OCI-LY7 (cell line): ENCODE results near the gene JRKL. TPM values are rescaled to one million over a fixed set of nuclear protein-coding genes. Genes with fewer than 3 reads are reported as not detected.
A peak's percentile ranks its signal among the peaks of the same experiment; 100 is the strongest.

Experiments used
- BruUV-seq: library from RNA; stranded (reverse); fragments of 400-500 nt; replicated peaks from 2 replicates; lab custom pipeline; 2021; lab: Mats Ljungman, UMichigan
- CTCF ChIA-PET: fragments of 300-600 bp; sonication (Branson Sonifier 250); formaldehyde crosslinking; loops from one replicate; lab custom pipeline; 2022; ENCODE audit warnings: antibody characterized with exemption; ENCODE audit not compliant: unreplicated experiment; lab: Charles Lee
- POLR2A ChIA-PET: fragments of 300-600 bp; sonication (Branson Sonifier 250); formaldehyde crosslinking; loops from one replicate; lab custom pipeline; 2022; ENCODE audit warnings: antibody characterized with exemption; lab: Charles Lee
- DNase-seq: peaks from one replicate; pipeline ENCODE4 v3.0.0-alpha.2; 2015; ENCODE audit warnings: low spot score
- H2AFZ ChIP-seq: fragments of 200-600 bp; sonication (generic), shearing (Covaris generic); 2 replicates; pipeline ENCODE4 v1.6.1; 2014; ENCODE audit warnings: mild to moderate bottlenecking, antibody characterized with exemption, low read length, moderate library complexity
- H3K27ac ChIP-seq: fragments of 200-600 bp; sonication (generic); 2 replicates; pipeline ENCODE4 v1.5.1; 2014; ENCODE audit warnings: mixed run types, low read depth, mild to moderate bottlenecking, moderate library complexity, low read length, inconsistent platforms; ENCODE audit not compliant: poor library complexity, severe bottlenecking
- H3K36me3 ChIP-seq: fragments of 200-600 bp; sonication (generic); 2 replicates; pipeline ENCODE4 v1.6.1; 2014; ENCODE audit warnings: mild to moderate bottlenecking, antibody characterized with exemption, low read length, moderate library complexity, mixed read lengths; ENCODE audit not compliant: insufficient read depth
- H3K4me1 ChIP-seq: fragments of 200-600 bp; sonication (generic); 2 replicates; pipeline ENCODE4 v1.5.1; 2014; ENCODE audit warnings: mild to moderate bottlenecking, low read length; ENCODE audit not compliant: insufficient read depth, poor library complexity, severe bottlenecking
- H3K4me2 ChIP-seq: fragments of 200-600 bp; sonication (generic); 2 replicates; pipeline ENCODE4 v1.6.1; 2014; ENCODE audit warnings: mild to moderate bottlenecking, low read length
- H3K4me3 ChIP-seq: fragments of 200-600 bp; sonication (generic); 2 replicates; pipeline ENCODE4 v1.5.1; 2014; ENCODE audit warnings: mild to moderate bottlenecking, low read depth, low read length; ENCODE audit not compliant: poor library complexity, severe bottlenecking
- H3K79me2 ChIP-seq: fragments of 200-600 bp; sonication (generic); 2 replicates; pipeline ENCODE4 v1.6.1; 2016; ENCODE audit warnings: low read depth, mild to moderate bottlenecking, low read length, moderate library complexity, mixed read lengths; ENCODE audit not compliant: insufficient read depth
- H3K9me2 ChIP-seq: fragments of 200-600 bp; sonication (generic); 2 replicates; pipeline ENCODE4 v1.6.1; 2016; ENCODE audit warnings: mild to moderate bottlenecking, low read length, mixed read lengths; ENCODE audit not compliant: insufficient read depth
- H3K9me3 ChIP-seq: fragments of 200-600 bp; sonication (generic); 2 replicates; pipeline ENCODE4 v1.6.1; 2014; ENCODE audit warnings: mild to moderate bottlenecking, mixed run types, low read length, mixed read lengths
- H4K20me1 ChIP-seq: fragments of 200-600 bp; sonication (generic); 2 replicates; pipeline ENCODE4 v1.6.1; 2014; ENCODE audit warnings: mild to moderate bottlenecking, antibody characterized with exemption, low read length, moderate library complexity, mixed read lengths; ENCODE audit not compliant: insufficient read depth
- CTCF ChIP-seq: fragments of 200-600 bp; sonication (generic); conservative IDR thresholded peaks from 2 replicates; pipeline ENCODE4 v1.5.1; 2014; ENCODE audit warnings: mild to moderate bottlenecking, antibody characterized with exemption, low read length, moderate library complexity, mixed read lengths
- EZH2phosphoT487 ChIP-seq: fragments of 200-600 bp; sonication (generic); IDR thresholded peaks from 2 replicates; pipeline ENCODE4 v1.6.1; 2018; ENCODE audit warnings: low read depth, borderline replicate concordance, mild to moderate bottlenecking, mixed run types, antibody characterized with exemption, low read length, moderate library complexity, mixed read lengths
- intact Hi-C: fragments of 100-400 bp; cut with micrococcal nuclease; formaldehyde crosslinking; loops from one replicate; pipeline ENCODE4 v1.10.0; 2022; ENCODE audit not compliant: unreplicated experiment
- total RNA-seq, 2 experiments: library from RNA; depleted of rRNA in 1 of 2; stranded (reverse); fragments of >200 nt in 1 of 2; shearing (Covaris generic) in 1 of 2; gene quantifications; 2 replicates each; pipeline ENCODE4 v1.2.3, GENCODE V29; 2014 to 2022

JRKL gene
- total RNA-seq, 2 experiments from 2014 or later = 4.9 to 10.0 TPM

GRCh38 chr11:96342961-96343711 is 46.7 kb upstream of the JRKL start, which contains the start of gene MAML2:
Gene MAML2 (minus strand): TSS chr11:96343195. CDS start chr11:96341895, 1,300 bp downstream.
- H3K4me1 ChIP-seq = peaks cover 39% of the 10 kb centered on the region
- peak; percentile 74 for TF ChIP-seq CTCF
- TF ChIP-seq EZH2phosphoT487 = no peak
- H4K20me1 ChIP-seq = no peaks in the 10 kb centered on the region
- no peaks in the 10 kb centered on the region for H3K9me2 ChIP-seq
- no peak within 1 kb of the TSS for H3K27ac ChIP-seq
- peak; percentile 92 for DNase-seq
- intact Hi-C loops = loop anchor here (1.0 to 2.0 kb wide), 9 partner anchors 22 to 507 kb away; partner anchors contain the start of gene JRKL
- peak within 1 kb of the TSS; percentile 68 for H3K4me3 ChIP-seq
- H3K4me2 ChIP-seq = peak within 1 kb of the TSS; percentile 77
- H3K79me2 ChIP-seq = no peaks in the 10 kb centered on the region
- POLR2A ChIA-PET = interaction anchor here (0.6 to 1.9 kb wide), 22 partner anchors 8 to 552 kb away, joined by 3 to 8 read pairs (median 3); partner anchors contain the start of genes CCDC82 and JRKL
- no peaks in the 10 kb centered on the region for H3K9me3 ChIP-seq
- no TSS peak for BruUV-seq
- H3K36me3 ChIP-seq = no peaks in the 10 kb centered on the region
- peak within 1 kb of the TSS; percentile 94 for H2AFZ ChIP-seq
- CTCF ChIA-PET = interaction anchor here (0.7 to 1.8 kb wide), 20 partner anchors 9 to 482 kb away, joined by 3 to 21 read pairs (median 3); partner anchors contain the start of genes CCDC82 and JRKL

GRCh38 chr11:96356848-96357247 is 33.0 kb upstream of the JRKL start:
- Histone ChIP-seq H4K20me1 (no peaks in the 10 kb centered on the region), H3K9me3 (no peaks in the 10 kb centered on the region), H3K9me2 (no peaks in the 10 kb centered on the region), H3K36me3 (peaks cover 57% of the 10 kb centered on the region), H3K79me2 (no peaks in the 10 kb centered on the region), H3K27ac (no peak overlapping the region), H3K4me2 (no peak overlapping the region), H3K4me3 (no peak overlapping the region), H2AFZ (no peak overlapping the region), H3K4me1 (no peaks in the 10 kb centered on the region)
- intact Hi-C loops = no loop called here
- no peak for DNase-seq
- TF ChIP-seq CTCF (no peak), EZH2phosphoT487 (no peak)
- no TSS peak for BruUV-seq
- ChIA-PET POLR2A (interaction anchor here (0.7 to 1.3 kb wide), 2 partner anchors 32 to 587 kb away, joined by 3 to 5 read pairs; partner anchors contain the start of gene CCDC82), CTCF (no interaction called here)

GRCh38 chr11:96357794-96358193 is 32.0 kb upstream of the JRKL start:
- BruUV-seq = no TSS peak
- Histone ChIP-seq H3K4me1 (no peaks in the 10 kb centered on the region), H3K9me2 (no peaks in the 10 kb centered on the region), H2AFZ (no peak overlapping the region), H3K79me2 (no peaks in the 10 kb centered on the region), H3K4me3 (no peak overlapping the region), H4K20me1 (no peaks in the 10 kb centered on the region), H3K4me2 (no peak overlapping the region), H3K9me3 (no peaks in the 10 kb centered on the region), H3K36me3 (peaks cover 52% of the 10 kb centered on the region), H3K27ac (no peak overlapping the region)
- ChIA-PET POLR2A (interaction anchor here (0.7 to 1.3 kb wide), 2 partner anchors 31 to 287 kb away, joined by 3 to 5 read pairs; partner anchors contain the start of gene CCDC82), CTCF (no interaction called here)
- no peak for DNase-seq
- intact Hi-C loops = no loop called here
- no peak for TF ChIP-seq CTCF
- TF ChIP-seq EZH2phosphoT487 = no peak
